Measurements from ENCODE around the gene CNTNAP2. TPM values are rescaled to one million over a fixed set of nuclear protein-coding genes. Genes with fewer than 3 reads are reported as not detected.
"Not testable (repeated sequence)": the region's sequence is repeated elsewhere in the genome, so short reads cannot be mapped to it uniquely, and the experiment has no call there.

CNTNAP2 gene
- total and polyA plus RNA-seq, 2 donors from 2014 or later: 0.06 to 0.13 TPM

- H3K4me3 ChIP-seq (ENCODE audit: low read length in 3 of 3): no peak overlapping the region
- no peaks in the 10 kb centered on the region for H3K36me3 ChIP-seq (ENCODE audit: control insufficient read depth in 2 of 3, insufficient read depth in 3 of 3, low read length in 3 of 3)
- H3K27me3 ChIP-seq (ENCODE audit: control insufficient read depth, insufficient read depth, low read length): no peaks in the 10 kb centered on the region
- no peak overlapping the region for H3K9ac ChIP-seq (ENCODE audit: low read length in 3 of 3)
- H3K27ac ChIP-seq (ENCODE audit: low read depth in 2 of 2, low read length in 2 of 2): no peak overlapping the region
- H3K4me1 ChIP-seq (ENCODE audit: control insufficient read depth in 2 of 3, insufficient read depth in 2 of 3, low read depth in 1 of 3, low read length in 3 of 3): no peaks in the 10 kb centered on the region
- no peak for TF ChIP-seq CTCF (IDR thresholded peaks at IDR 0.05; ENCODE audit: borderline replicate concordance, extremely low read depth, insufficient read depth)
- intact Hi-C loops (cut with DNase I): no loop called here
- FAIRE-seq (no peak), DNase-seq (no peak)
- H3K9me3 ChIP-seq (ENCODE audit: control insufficient read depth in 2 of 3, insufficient read depth in 1 of 3, low read length in 3 of 3): no peaks in the 10 kb centered on the region
These were observed 1680.0 kb downstream of the CNTNAP2 start for GRCh38 chr7:147796581-147796980.

GRCh38 chr7:147798001-147798400, 1681.4 kb downstream of the CNTNAP2 start:
- DNase-seq (no peak), FAIRE-seq (no peak)
- no peaks in the 10 kb centered on the region for H3K36me3 ChIP-seq (ENCODE audit: control insufficient read depth in 2 of 3, insufficient read depth in 3 of 3, low read length in 3 of 3)
- no peaks in the 10 kb centered on the region for H3K27me3 ChIP-seq (ENCODE audit: control insufficient read depth, insufficient read depth, low read length)
- no peaks in the 10 kb centered on the region for H3K9me3 ChIP-seq (ENCODE audit: control insufficient read depth in 2 of 3, insufficient read depth in 1 of 3, low read length in 3 of 3)
- no peak overlapping the region for H3K9ac ChIP-seq (ENCODE audit: low read length in 3 of 3)
- H3K27ac ChIP-seq (ENCODE audit: low read depth in 2 of 2, low read length in 2 of 2): no peak overlapping the region
- no peaks in the 10 kb centered on the region for H3K4me1 ChIP-seq (ENCODE audit: control insufficient read depth in 2 of 3, insufficient read depth in 2 of 3, low read depth in 1 of 3, low read length in 3 of 3)
- intact Hi-C loops (cut with DNase I): no loop called here
- no peak overlapping the region for H3K4me3 ChIP-seq (ENCODE audit: low read length in 3 of 3)
- no peak for TF ChIP-seq CTCF (IDR thresholded peaks at IDR 0.05; ENCODE audit: borderline replicate concordance, extremely low read depth, insufficient read depth)

GRCh38 chr7:147801762-147802161, 1685.2 kb downstream of the CNTNAP2 start:
- H3K27me3 ChIP-seq (ENCODE audit: control insufficient read depth, insufficient read depth, low read length); H3K9me3 ChIP-seq (ENCODE audit: control insufficient read depth in 2 of 3, insufficient read depth in 1 of 3, low read length in 3 of 3); DNase-seq; H3K36me3 ChIP-seq (ENCODE audit: control insufficient read depth in 2 of 3, insufficient read depth in 3 of 3, low read length in 3 of 3); H3K9ac ChIP-seq (ENCODE audit: low read length in 3 of 3); H3K27ac ChIP-seq (ENCODE audit: low read depth in 2 of 2, low read length in 2 of 2); FAIRE-seq; H3K4me1 ChIP-seq (ENCODE audit: control insufficient read depth in 2 of 3, insufficient read depth in 2 of 3, low read depth in 1 of 3, low read length in 3 of 3); intact Hi-C loops (cut with DNase I); H3K4me3 ChIP-seq (ENCODE audit: low read length in 3 of 3): not testable (repeated sequence)

GRCh38 chr7:147803151-147803550, 1686.5 kb downstream of the CNTNAP2 start:
- DNase-seq: no peak
- H3K27me3 ChIP-seq (ENCODE audit: control insufficient read depth, insufficient read depth, low read length): no peaks in the 10 kb centered on the region
- FAIRE-seq: no peak
- H3K4me1 ChIP-seq (ENCODE audit: control insufficient read depth in 2 of 3, insufficient read depth in 2 of 3, low read depth in 1 of 3, low read length in 3 of 3): no peaks in the 10 kb centered on the region
- H3K9me3 ChIP-seq (ENCODE audit: control insufficient read depth in 2 of 3, insufficient read depth in 1 of 3, low read length in 3 of 3): peaks cover 0 to 9% (median 0%) of the 10 kb centered on the region in 3 donors
- no peak overlapping the region for H3K4me3 ChIP-seq (ENCODE audit: low read length in 3 of 3)
- H3K36me3 ChIP-seq (ENCODE audit: control insufficient read depth in 2 of 3, insufficient read depth in 3 of 3, low read length in 3 of 3): no peaks in the 10 kb centered on the region
- intact Hi-C loops (cut with DNase I): no loop called here
- TF ChIP-seq CTCF (IDR thresholded peaks at IDR 0.05; ENCODE audit: borderline replicate concordance, extremely low read depth, insufficient read depth): no peak
- H3K9ac ChIP-seq (ENCODE audit: low read length in 3 of 3): no peak overlapping the region
- H3K27ac ChIP-seq (ENCODE audit: low read depth in 2 of 2, low read length in 2 of 2): no peak overlapping the region
